MM.1S (cell line): ENCODE measurements around the gene STK17B.

Experiments used
- EZH2 ChIP-seq: fragments of 300-600 bp; sonication (generic); optimal IDR thresholded peaks from 2 replicates; pipeline ENCODE3; 2017; ENCODE audit warnings: low read depth, mild to moderate bottlenecking, antibody characterized with exemption, low read length, mixed read lengths
- EZH2phosphoT487 ChIP-seq: fragments of 300-600 bp; sonication (generic); IDR thresholded peaks from 2 replicates; pipeline ENCODE4 v1.6.1; 2018; ENCODE audit warnings: antibody characterized with exemption, low read length
- TF ChIP-seq, protein P1 (sequence below): fragments of 300-600 bp; sonication (generic); IDR thresholded peaks from 2 replicates; pipeline ENCODE4 v1.5.1; 2016; ENCODE audit warnings: antibody characterized with exemption, low read length, mixed read lengths

DNA sequence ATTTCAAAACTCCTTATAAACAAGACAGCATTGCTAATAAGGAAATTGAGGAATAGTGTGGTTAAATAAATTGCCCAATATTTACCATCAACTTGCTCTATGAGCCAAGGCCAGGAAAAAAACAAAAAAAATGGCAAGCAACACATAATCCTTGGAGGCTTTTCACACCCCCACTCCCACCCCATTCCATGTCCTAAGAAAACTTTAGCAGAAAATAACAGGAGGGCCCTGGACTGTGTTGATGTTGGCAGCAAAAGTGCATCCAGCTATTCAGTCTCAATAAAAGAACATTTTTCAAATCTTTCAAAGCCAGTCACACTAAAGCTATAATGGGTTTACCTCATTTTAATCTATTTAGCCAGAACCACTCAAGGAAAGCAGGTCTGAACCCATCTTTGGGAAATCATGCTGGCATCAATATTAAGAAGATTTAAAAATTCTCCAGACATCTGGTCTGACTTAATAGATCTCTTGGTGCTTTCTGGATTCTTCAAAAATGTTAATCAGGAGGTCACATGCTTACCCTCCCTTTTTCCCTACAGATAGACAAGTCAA is 34.6 kb upstream of the STK17B start:
- TF ChIP-seq, protein P1, sequence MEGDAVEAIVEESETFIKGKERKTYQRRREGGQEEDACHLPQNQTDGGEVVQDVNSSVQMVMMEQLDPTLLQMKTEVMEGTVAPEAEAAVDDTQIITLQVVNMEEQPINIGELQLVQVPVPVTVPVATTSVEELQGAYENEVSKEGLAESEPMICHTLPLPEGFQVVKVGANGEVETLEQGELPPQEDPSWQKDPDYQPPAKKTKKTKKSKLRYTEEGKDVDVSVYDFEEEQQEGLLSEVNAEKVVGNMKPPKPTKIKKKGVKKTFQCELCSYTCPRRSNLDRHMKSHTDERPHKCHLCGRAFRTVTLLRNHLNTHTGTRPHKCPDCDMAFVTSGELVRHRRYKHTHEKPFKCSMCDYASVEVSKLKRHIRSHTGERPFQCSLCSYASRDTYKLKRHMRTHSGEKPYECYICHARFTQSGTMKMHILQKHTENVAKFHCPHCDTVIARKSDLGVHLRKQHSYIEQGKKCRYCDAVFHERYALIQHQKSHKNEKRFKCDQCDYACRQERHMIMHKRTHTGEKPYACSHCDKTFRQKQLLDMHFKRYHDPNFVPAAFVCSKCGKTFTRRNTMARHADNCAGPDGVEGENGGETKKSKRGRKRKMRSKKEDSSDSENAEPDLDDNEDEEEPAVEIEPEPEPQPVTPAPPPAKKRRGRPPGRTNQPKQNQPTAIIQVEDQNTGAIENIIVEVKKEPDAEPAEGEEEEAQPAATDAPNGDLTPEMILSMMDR: no peak
- TF ChIP-seq EZH2 (no peak), EZH2phosphoT487 (no peak)
